Measurements from ENCODE around the gene ETV2. TPM values are rescaled to one million over a fixed set of nuclear protein-coding genes. Genes with fewer than 3 reads are reported as not detected.

The ETV2 gene
- total RNA-seq, 2 donors from 2014 or later: 1.2 to 1.3 TPM

DNA sequence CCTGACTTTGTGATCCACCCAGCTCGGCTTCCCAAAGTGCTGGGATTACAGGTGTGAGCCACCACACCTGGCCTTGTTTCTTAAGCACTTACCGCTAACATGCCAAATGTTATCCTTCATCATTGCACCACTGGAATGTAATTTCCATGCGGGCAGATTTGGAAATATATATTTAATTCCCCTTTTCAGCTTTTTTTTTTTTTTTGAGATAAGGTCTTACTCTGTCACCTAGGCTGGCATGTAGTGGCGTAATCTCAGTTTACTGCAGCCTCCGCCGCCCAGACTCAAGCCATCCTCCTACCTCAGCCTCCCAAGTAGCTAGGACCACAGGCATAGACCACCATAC is 20.4 kb downstream of the ETV2 start:
- peaks cover 16% of the 10 kb centered on the region for H3K36me3 ChIP-seq (ENCODE audit: control insufficient read depth, insufficient read depth, low read length)
- H3K4me1 Mint-ChIP-seq: no peaks in the 10 kb centered on the region
- peaks cover 67% of the 10 kb centered on the region for H3K36me3 Mint-ChIP-seq (ENCODE audit: low read depth)
- 97 to 99% methylated on average over 2 to 6 of the region's 6 CpGs for WGBS, 2 experiments (ENCODE audit: insufficient coverage in 1 of 2, insufficient read length in 1 of 2)
- H3K4me1 ChIP-seq (ENCODE audit: control insufficient read depth, insufficient read depth, low read length): no peaks in the 10 kb centered on the region
- TF ChIP-seq, protein P1, sequence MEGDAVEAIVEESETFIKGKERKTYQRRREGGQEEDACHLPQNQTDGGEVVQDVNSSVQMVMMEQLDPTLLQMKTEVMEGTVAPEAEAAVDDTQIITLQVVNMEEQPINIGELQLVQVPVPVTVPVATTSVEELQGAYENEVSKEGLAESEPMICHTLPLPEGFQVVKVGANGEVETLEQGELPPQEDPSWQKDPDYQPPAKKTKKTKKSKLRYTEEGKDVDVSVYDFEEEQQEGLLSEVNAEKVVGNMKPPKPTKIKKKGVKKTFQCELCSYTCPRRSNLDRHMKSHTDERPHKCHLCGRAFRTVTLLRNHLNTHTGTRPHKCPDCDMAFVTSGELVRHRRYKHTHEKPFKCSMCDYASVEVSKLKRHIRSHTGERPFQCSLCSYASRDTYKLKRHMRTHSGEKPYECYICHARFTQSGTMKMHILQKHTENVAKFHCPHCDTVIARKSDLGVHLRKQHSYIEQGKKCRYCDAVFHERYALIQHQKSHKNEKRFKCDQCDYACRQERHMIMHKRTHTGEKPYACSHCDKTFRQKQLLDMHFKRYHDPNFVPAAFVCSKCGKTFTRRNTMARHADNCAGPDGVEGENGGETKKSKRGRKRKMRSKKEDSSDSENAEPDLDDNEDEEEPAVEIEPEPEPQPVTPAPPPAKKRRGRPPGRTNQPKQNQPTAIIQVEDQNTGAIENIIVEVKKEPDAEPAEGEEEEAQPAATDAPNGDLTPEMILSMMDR (conservative IDR thresholded peaks at IDR 0.05): no peak
- no peak overlapping the region for H3K27ac Mint-ChIP-seq
- H3K27ac ChIP-seq (ENCODE audit: low read depth, low read length): no peak overlapping the region
- no peaks in the 10 kb centered on the region for H3K9me3 Mint-ChIP-seq
- no peak overlapping the region for H3K4me3 Mint-ChIP-seq
- H3K9ac ChIP-seq (ENCODE audit: extremely low read depth, low read length, poor library complexity, severe bottlenecking): no peak overlapping the region
- no peaks in the 10 kb centered on the region for H3K9me3 ChIP-seq (ENCODE audit: control insufficient read depth, low read length)
- no peak overlapping the region for H3K4me3 ChIP-seq (ENCODE audit: low read length)
- no peak for DNase-seq
- H3K27me3 Mint-ChIP-seq (ENCODE audit: insufficient read depth): no peaks in the 10 kb centered on the region
- no peaks in the 10 kb centered on the region for H3K27me3 ChIP-seq (ENCODE audit: control insufficient read depth, insufficient read depth, low read length, poor library complexity, severe bottlenecking)

DNA sequence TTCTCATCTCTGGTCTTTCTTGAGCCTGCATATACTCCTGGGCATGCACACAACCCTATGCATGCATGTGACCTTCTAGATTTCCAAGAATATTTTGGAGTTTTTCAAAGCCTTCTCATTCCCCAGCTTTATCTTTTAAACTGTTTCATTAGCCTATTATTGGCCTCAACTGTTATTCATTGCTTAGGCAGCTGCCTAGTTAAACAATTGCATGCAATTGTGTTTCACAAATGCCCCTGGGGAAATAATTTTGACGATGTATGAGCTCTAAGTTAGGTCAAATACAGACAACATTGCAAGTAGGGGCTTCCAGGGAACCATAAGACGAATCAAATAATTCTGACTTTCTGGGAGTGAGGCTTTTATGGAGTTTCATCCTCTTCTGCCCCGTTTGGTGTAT is 22.4 kb downstream of the ETV2 start:
- H3K27me3 ChIP-seq (ENCODE audit: control insufficient read depth, insufficient read depth, low read length, poor library complexity, severe bottlenecking): peaks cover under 1% of the 10 kb centered on the region
- H3K36me3 Mint-ChIP-seq (ENCODE audit: low read depth): peaks cover 50% of the 10 kb centered on the region
- no peaks in the 10 kb centered on the region for H3K4me1 Mint-ChIP-seq
- H3K9me3 ChIP-seq (ENCODE audit: control insufficient read depth, low read length): no peaks in the 10 kb centered on the region
- H3K4me3 Mint-ChIP-seq: no peak overlapping the region
- H3K27ac Mint-ChIP-seq: no peak overlapping the region
- no peak for DNase-seq
- no peak overlapping the region for H3K27ac ChIP-seq (ENCODE audit: low read depth, low read length)
- H3K9me3 Mint-ChIP-seq: no peaks in the 10 kb centered on the region
- H3K9ac ChIP-seq (ENCODE audit: extremely low read depth, low read length, poor library complexity, severe bottlenecking): no peak overlapping the region
- 85 to 96% methylated on average over 3 of the region's 3 CpGs for WGBS, 2 experiments (ENCODE audit: insufficient coverage in 1 of 2, insufficient read length in 1 of 2)
- H3K4me3 ChIP-seq (ENCODE audit: low read length): no peak overlapping the region
- H3K4me1 ChIP-seq (ENCODE audit: control insufficient read depth, insufficient read depth, low read length): no peaks in the 10 kb centered on the region
- no peaks in the 10 kb centered on the region for H3K36me3 ChIP-seq (ENCODE audit: control insufficient read depth, insufficient read depth, low read length)
- TF ChIP-seq, protein P1 (conservative IDR thresholded peaks at IDR 0.05): no peak
- H3K27me3 Mint-ChIP-seq (ENCODE audit: insufficient read depth): peaks cover 8% of the 10 kb centered on the region

DNA sequence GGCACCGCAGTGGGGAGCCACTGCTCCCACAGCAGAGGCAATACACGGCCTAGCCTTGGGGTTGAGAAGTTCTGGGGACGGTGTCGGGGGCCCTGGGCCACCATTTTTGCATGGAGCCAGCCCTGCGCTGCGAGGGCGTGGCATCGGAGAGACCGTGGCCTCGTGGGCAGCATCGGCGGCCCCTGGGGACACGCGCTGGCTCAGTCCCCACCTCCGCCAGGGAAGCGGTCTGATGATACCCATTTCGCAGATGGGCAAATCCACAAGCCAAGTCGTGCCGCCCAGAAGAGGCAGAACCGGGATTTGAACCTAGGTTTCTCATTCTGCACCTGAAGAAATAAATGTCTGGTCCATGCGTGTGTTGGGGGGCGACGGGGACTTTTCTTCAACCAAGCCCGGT is 23.6 kb downstream of the ETV2 start:
- 94 to 95% methylated on average over 23 to 24 of the region's 24 CpGs for WGBS, 2 experiments (ENCODE audit: insufficient coverage in 1 of 2, insufficient read length in 1 of 2)
- H3K36me3 Mint-ChIP-seq (ENCODE audit: low read depth): peaks cover 46% of the 10 kb centered on the region
- H3K9me3 ChIP-seq (ENCODE audit: control insufficient read depth, low read length): no peaks in the 10 kb centered on the region
- peaks cover 12% of the 10 kb centered on the region for H3K27me3 ChIP-seq (ENCODE audit: control insufficient read depth, insufficient read depth, low read length, poor library complexity, severe bottlenecking)
- no peaks in the 10 kb centered on the region for H3K9me3 Mint-ChIP-seq
- H3K4me3 ChIP-seq (ENCODE audit: low read length): no peak overlapping the region
- H3K27ac ChIP-seq (ENCODE audit: low read depth, low read length): no peak overlapping the region
- peaks cover 20% of the 10 kb centered on the region for H3K27me3 Mint-ChIP-seq (ENCODE audit: insufficient read depth)
- H3K36me3 ChIP-seq (ENCODE audit: control insufficient read depth, insufficient read depth, low read length): no peaks in the 10 kb centered on the region
- no peak for DNase-seq
- no peak overlapping the region for H3K4me3 Mint-ChIP-seq
- no peak overlapping the region for H3K9ac ChIP-seq (ENCODE audit: extremely low read depth, low read length, poor library complexity, severe bottlenecking)
- no peaks in the 10 kb centered on the region for H3K4me1 Mint-ChIP-seq
- no peaks in the 10 kb centered on the region for H3K4me1 ChIP-seq (ENCODE audit: control insufficient read depth, insufficient read depth, low read length)
- no peak overlapping the region for H3K27ac Mint-ChIP-seq
- TF ChIP-seq, protein P1 (conservative IDR thresholded peaks at IDR 0.05): no peak

Data from endodermal cell (in vitro differentiated cells).